ENCODE measurements around the gene GLIS1.

The GLIS1 gene

DNA sequence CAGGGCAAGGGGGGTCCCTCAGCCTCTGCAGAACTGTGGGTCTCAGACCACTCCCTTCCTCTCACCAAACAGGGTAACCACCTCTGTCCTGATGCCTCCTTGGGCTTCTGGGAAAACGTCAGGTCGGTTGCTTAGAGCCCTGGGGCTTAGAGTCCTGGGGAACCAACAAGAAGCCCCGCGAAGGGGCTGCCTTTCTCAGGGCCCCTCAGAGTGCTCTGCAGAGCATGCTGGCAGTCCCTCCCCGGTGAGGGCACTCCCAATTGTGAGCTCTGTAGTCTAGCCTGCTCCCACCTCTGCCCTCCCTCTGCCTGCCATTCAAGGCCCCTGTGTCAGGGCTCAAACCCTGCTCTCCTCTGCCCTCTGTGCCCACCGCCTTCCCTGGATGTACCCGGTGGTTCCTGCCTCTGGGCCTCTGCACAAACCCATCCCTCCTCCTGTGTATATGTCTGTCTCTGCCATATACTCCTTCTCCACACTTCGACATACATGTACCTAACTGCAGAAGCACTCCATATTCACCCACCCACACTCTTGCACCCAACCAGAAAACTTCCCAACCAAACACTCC lies 187.5 kb downstream of the GLIS1 start:
- no peak overlapping the region for H3K4me3 ChIP-seq (ENCODE audit: low read depth, low read length)
- DNase-seq (ENCODE audit: low read depth), result no peak
- TF ChIP-seq, protein P1, sequence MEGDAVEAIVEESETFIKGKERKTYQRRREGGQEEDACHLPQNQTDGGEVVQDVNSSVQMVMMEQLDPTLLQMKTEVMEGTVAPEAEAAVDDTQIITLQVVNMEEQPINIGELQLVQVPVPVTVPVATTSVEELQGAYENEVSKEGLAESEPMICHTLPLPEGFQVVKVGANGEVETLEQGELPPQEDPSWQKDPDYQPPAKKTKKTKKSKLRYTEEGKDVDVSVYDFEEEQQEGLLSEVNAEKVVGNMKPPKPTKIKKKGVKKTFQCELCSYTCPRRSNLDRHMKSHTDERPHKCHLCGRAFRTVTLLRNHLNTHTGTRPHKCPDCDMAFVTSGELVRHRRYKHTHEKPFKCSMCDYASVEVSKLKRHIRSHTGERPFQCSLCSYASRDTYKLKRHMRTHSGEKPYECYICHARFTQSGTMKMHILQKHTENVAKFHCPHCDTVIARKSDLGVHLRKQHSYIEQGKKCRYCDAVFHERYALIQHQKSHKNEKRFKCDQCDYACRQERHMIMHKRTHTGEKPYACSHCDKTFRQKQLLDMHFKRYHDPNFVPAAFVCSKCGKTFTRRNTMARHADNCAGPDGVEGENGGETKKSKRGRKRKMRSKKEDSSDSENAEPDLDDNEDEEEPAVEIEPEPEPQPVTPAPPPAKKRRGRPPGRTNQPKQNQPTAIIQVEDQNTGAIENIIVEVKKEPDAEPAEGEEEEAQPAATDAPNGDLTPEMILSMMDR (conservative IDR thresholded peaks at IDR 0.05; ENCODE audit: low read depth, low read length), result no peak

DNA sequence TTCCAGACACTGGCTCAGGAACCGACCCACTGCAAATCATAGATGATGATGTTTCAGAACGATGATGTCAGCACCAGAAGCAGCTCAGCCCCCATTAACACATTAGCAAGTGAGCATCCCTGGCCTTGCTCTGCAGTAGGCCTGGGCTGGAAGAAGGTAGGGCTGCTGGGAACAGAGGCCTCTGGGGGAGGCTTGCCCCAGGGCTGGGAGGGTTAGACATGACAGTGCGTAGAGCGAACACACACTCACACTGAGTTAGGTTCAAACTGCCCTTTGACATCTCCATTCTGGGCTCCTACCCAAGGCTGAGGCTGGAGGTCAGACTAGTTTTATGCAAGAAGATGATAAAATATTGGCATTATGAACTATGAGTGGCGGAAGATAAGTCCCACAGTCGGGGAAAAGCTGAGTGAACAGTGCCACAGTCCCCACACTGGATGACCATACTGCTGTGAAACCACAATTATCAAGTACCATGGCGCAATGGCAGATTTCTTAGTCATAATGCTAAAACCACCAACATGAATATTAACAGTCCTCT lies 188.7 kb downstream of the GLIS1 start:
- TF ChIP-seq, protein P1 (conservative IDR thresholded peaks at IDR 0.05; ENCODE audit: low read depth, low read length), result no peak
- H3K4me3 ChIP-seq (ENCODE audit: low read depth, low read length), result no peak overlapping the region
- peak; percentile 73 for DNase-seq (ENCODE audit: low read depth)

DNA sequence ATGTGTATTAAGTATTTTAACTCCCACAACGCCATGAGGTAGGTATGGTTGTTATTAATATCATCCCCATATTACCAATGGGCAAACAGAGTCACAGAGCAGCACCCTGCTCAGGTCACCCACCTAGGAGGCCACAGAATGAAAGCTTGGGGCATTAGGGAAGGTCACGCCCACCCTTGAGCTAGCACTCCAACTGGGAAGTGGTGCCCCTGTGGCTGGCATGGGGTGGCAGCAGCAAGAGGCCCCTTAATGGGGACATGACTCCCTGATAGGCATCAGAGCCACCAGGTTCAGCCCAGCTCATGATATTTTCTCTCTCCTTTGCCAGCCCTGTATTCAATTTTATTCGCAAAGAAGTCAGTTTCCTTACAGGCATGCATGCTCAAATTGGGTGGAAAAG lies 189.2 kb downstream of the GLIS1 start:
- no peak overlapping the region for H3K4me3 ChIP-seq (ENCODE audit: low read depth, low read length)
- DNase-seq (ENCODE audit: low read depth), result no peak
- TF ChIP-seq, protein P1 (conservative IDR thresholded peaks at IDR 0.05; ENCODE audit: low read depth, low read length), result no peak

DNA sequence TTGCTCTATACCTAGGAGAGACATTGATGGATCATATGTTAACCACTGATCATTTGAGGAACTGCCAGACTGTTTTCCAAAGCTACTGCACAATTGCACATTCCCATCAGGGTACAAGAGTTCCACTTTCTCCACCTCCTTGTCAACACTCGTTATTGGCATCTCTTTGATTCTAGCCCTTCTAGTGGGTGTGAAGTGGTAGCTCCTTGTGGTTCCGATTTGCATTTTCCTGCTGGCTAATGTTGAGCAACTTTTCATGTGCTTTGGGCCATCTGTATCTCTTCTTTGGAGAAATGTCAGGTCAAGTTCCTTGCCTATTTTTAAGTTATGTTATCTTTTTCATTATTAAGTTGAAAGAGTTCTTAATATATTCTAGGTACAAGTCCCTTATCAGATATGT lies 189.7 kb downstream of the GLIS1 start:
- H3K4me3 ChIP-seq (ENCODE audit: low read depth, low read length), result no peak overlapping the region
- peak; percentile 14 for DNase-seq (ENCODE audit: low read depth)
- TF ChIP-seq, protein P1 (conservative IDR thresholded peaks at IDR 0.05; ENCODE audit: low read depth, low read length), result no peak

DNA sequence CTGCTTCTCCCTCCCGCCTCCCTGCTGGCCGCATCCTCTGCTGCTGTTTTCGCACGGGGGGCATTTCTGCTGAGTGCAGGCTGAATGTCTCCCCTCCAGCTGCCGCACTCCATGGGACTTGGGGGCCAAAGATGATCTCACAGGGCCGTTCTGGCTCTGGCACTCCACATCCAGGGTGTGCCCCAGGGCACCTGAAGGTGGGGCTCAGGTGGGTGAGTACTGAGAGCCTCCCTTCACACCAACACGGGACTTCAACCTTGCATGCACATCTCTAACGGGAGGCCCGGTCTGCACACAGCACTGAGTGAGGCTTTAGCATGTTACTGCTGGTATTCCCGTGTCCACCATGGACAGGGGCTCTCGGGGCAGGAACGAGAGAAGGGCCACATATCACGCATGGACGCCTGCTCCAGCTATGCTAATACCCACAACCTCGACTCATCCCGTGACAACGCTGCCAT lies 190.9 kb downstream of the GLIS1 start:
- DNase-seq (ENCODE audit: low read depth), result no peak
- H3K4me3 ChIP-seq (ENCODE audit: low read depth, low read length), result no peak overlapping the region
- TF ChIP-seq, protein P1 (conservative IDR thresholded peaks at IDR 0.05; ENCODE audit: low read depth, low read length), result no peak

DNA sequence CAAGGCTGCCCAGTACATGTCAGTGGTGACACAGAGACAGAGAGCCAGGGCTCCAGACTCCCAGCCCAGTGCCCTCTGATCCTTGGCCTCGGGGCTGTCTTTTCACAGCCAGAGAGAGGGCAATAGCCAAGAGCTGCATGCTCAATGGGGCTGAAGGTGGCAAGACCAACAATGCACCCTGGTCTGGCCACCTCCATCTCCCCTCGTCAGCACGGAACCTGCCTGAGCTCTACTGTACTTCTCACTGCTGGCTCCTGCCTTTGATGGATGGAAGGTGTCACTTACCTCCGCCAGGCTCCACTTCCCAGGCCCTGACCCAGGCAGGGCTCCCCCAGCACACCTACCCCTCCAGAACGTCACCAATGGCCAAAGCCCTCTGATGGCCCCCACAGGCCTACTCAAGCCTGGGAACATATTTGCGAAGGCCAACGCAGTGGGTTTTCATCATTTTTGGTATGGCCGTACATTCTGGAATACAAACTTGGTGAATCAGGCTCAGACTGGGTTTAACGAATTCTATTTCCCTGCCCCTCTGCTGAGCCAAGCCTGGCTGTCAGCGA lies 191.7 kb downstream of the GLIS1 start:
- no peak overlapping the region for H3K4me3 ChIP-seq (ENCODE audit: low read depth, low read length)
- no peak for DNase-seq (ENCODE audit: low read depth)
- TF ChIP-seq, protein P1 (conservative IDR thresholded peaks at IDR 0.05; ENCODE audit: low read depth, low read length), result no peak
